HG03103 (cell line): Measurements from ENCODE around the gene NPY2R.

Experiments
- ATAC-seq: cut with Tn5 transposase; IDR thresholded peaks from one replicate; pipeline ENCODE4 v1.9.1; 2021; ENCODE audit warnings: low read depth; ENCODE audit not compliant: unreplicated experiment

NPY2R gene

GRCh38 chr4:155248002-155248896 is 39.8 kb downstream of the NPY2R start:
- no peak for ATAC-seq

GRCh38 chr4:155249016-155249566 is 40.7 kb downstream of the NPY2R start:
- no peak for ATAC-seq

- ATAC-seq, result no peak
These were observed 43.9 kb downstream of the NPY2R start for GRCh38 chr4:155252327-155252726.

- ATAC-seq, result no peak
These were observed 55.0 kb downstream of the NPY2R start for GRCh38 chr4:155263480-155263879.

GRCh38 chr4:155265113-155265512 is 56.7 kb downstream of the NPY2R start:
- no peak for ATAC-seq
